IPS-11a (cell line): ENCODE results near the gene MSX2.
"Not testable (repeated sequence)": the region's sequence is repeated elsewhere in the genome, so short reads cannot be mapped to it uniquely, and the experiment has no call there.

ENCODE experiments used
- H3K4me3 ChIP-seq: one replicate; pipeline ENCODE4 v1.5.1; 2013; ENCODE audit warnings: low read depth, low read length, control low read depth

MSX2 gene

GRCh38 chr5:174733091-174733690 is 8.8 kb downstream of the MSX2 start:
- no peak overlapping the region for H3K4me3 ChIP-seq

- H3K4me3 ChIP-seq, result no peak overlapping the region
Measured at GRCh38 chr5:174733836-174734235, 9.5 kb downstream of the MSX2 start.

GRCh38 chr5:174734571-174735497 is 10.5 kb downstream of the MSX2 start:
- peak overlapping the region; percentile 24 for H3K4me3 ChIP-seq

- H3K4me3 ChIP-seq, result peak overlapping the region; percentile 24
Measured at GRCh38 chr5:174735498-174736330, 11.3 kb downstream of the MSX2 start.

- H3K4me3 ChIP-seq, result no peak overlapping the region
Measured at GRCh38 chr5:174736331-174736721, 11.9 kb downstream of the MSX2 start.

- H3K4me3 ChIP-seq, result no peak overlapping the region
Measured at GRCh38 chr5:174736777-174737176, 12.4 kb downstream of the MSX2 start.

GRCh38 chr5:174737330-174737729 is 12.9 kb downstream of the MSX2 start:
- no peak overlapping the region for H3K4me3 ChIP-seq

GRCh38 chr5:174741352-174741751 is 17.0 kb downstream of the MSX2 start:
- no peak overlapping the region for H3K4me3 ChIP-seq

- no peak overlapping the region for H3K4me3 ChIP-seq
Measured at GRCh38 chr5:174744896-174745295, 20.5 kb downstream of the MSX2 start.

- H3K4me3 ChIP-seq, result no peak overlapping the region
Measured at GRCh38 chr5:174745590-174746103, 21.3 kb downstream of the MSX2 start.

GRCh38 chr5:174750711-174751110 is 26.3 kb downstream of the MSX2 start:
- H3K4me3 ChIP-seq, result peak overlapping the region; percentile 17

GRCh38 chr5:174751154-174752000 is 27.0 kb downstream of the MSX2 start:
- H3K4me3 ChIP-seq, result peak overlapping the region; percentile 45

- H3K4me3 ChIP-seq, result no peak overlapping the region
Measured at GRCh38 chr5:174752121-174752520, 27.7 kb downstream of the MSX2 start.

- no peak overlapping the region for H3K4me3 ChIP-seq
Measured at GRCh38 chr5:174755106-174755505, 30.7 kb downstream of the MSX2 start.

GRCh38 chr5:174759091-174759490 is 34.7 kb downstream of the MSX2 start:
- no peak overlapping the region for H3K4me3 ChIP-seq

- no peak overlapping the region for H3K4me3 ChIP-seq
Measured at GRCh38 chr5:174760721-174761120, 36.3 kb downstream of the MSX2 start.

- not testable (repeated sequence) for H3K4me3 ChIP-seq
Measured at GRCh38 chr5:174761341-174761740, 37.0 kb downstream of the MSX2 start.

- no peak overlapping the region for H3K4me3 ChIP-seq
Measured at GRCh38 chr5:174764309-174764708, 39.9 kb downstream of the MSX2 start.

- H3K4me3 ChIP-seq, result no peak overlapping the region
Measured at GRCh38 chr5:174765540-174765939, 41.2 kb downstream of the MSX2 start.

GRCh38 chr5:174767670-174768069 is 43.3 kb downstream of the MSX2 start:
- no peak overlapping the region for H3K4me3 ChIP-seq
